Cardiac fibroblast (primary cell): Measurements from ENCODE around the gene ANXA9.

Experiments
- DNase-seq, 2 donors: peaks; one replicate each; pipeline versions ENCODE4 v3.0.0 to v3.0.0-alpha.2; 2010; ENCODE audit warnings: low read depth in 2 of 2
- H3K4me3 ChIP-seq, 2 donors: replicated peaks in 1 of 2; 1 replicate in 1 of 2; 2 replicates in 1 of 2; pipeline ENCODE4 v1.5.1; 2011; ENCODE audit warnings: low read depth in 2 of 2, low read length in 2 of 2, mild to moderate bottlenecking in 2 of 2, moderate library complexity in 1 of 2
- CTCF ChIP-seq: IDR thresholded peaks from one replicate; pipeline ENCODE4 v1.5.1; 2011; ENCODE audit warnings: low read depth, mild to moderate bottlenecking, low read length, inconsistent platforms

ANXA9 gene, protein sequence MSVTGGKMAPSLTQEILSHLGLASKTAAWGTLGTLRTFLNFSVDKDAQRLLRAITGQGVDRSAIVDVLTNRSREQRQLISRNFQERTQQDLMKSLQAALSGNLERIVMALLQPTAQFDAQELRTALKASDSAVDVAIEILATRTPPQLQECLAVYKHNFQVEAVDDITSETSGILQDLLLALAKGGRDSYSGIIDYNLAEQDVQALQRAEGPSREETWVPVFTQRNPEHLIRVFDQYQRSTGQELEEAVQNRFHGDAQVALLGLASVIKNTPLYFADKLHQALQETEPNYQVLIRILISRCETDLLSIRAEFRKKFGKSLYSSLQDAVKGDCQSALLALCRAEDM

DNA sequence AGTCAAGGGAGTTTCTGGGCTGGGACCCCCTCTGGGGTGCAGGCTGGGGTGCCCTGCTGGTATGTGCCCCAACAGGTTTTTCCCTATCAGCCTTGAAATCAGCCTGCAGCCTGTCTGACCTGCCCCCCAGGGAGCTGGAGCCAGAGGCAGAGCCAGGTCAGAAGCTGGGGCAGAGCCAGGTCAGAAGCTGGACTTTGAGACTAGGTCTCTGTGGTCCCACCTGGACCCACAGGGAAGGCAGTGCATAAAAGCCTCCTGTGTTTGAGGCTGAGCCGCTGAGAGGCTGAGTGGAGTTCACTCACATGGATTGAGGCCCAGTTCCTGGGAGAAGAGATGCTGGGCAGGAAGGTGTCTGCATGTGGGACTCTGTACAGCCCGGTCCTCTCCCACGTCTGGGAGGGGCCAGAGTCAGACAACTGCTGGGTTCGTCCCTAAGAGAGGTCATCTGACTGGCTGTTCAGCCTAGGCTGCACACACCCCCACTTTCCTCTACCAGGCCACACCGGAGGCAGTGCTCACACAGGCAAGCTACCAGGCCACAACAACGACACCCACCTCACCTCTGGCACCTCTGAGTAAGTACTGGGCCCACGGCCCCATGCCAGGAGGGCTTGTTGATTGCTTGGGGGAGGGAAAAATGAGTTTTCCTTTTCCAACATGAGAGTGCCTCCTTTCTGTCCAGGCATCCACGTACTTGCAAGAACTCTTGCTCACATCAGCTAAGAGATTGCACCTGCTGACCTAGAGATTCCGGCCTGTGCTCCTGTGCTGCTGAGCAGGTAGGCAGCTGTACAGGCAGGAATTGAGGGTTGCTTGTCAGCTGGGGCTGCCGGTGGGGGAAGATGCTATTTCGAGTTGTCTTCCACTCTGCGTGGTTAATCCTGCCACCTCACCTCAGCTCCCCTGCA is at the start of gene ANXA9:
ANXA9 (plus strand) TSS at position 488 of the 908 bp plus-strand sequence. CDS start 814 bp downstream, outside the sequence.
- no peak within 1 kb of the TSS for H3K4me3 ChIP-seq
- TF ChIP-seq CTCF, result no peak
- no peak for DNase-seq

GRCh38 chr1:150944856-150945255 is 37.2 kb upstream of the ANXA9 start:
- no peak for TF ChIP-seq CTCF
- H3K4me3 ChIP-seq, result no peak overlapping the region
- DNase-seq, result no peak

DNA sequence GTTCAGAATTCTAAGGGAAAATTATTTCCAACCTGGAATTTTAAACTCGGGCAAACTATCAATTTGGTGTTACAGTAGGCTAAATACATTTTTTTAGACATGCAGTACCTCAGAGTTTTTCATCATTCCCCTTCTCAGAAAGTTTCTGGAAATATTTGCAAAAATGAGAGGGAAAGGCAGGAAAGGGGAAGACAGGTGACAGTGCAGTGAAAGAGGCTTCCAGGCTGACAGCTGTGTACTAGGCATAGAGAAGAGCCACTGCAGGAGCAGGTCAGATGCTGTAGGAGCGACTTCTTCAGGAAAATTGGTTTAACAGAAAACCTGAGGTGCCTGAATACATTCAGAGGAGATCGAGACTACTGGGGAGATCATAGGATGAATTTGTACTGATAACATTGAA is 27.4 kb upstream of the ANXA9 start:
- no peak for DNase-seq
- H3K4me3 ChIP-seq, result no peak overlapping the region
- TF ChIP-seq CTCF, result no peak

DNA sequence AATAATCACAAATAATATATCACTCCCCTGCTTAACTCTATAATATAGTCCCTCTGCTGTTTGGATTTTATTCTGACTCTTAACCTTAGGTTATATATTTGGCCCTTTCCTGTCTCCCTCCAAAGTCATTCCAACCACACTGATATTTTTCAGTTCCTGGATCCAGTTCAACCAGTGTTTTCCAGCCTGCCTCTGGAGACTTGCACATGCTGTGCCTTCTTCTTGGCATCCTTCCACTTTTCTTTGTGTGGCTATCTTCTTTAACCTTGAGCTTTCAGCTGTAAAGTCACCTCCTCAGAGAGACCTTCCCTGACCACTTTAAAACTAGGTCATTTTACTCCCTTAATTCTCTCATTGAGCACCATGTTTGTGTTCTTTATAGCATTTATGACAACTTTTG is 26.8 kb upstream of the ANXA9 start:
- TF ChIP-seq CTCF, result no peak

GRCh38 chr1:150957666-150958065 is 24.4 kb upstream of the ANXA9 start:
- TF ChIP-seq CTCF, result no peak
- DNase-seq, result no peak

More for the DNA sequence above, 26.8 kb upstream of the ANXA9 start:
- H3K4me3 ChIP-seq, result no peak overlapping the region
- DNase-seq, result peak in 1 of 2 donors; percentile 31

GRCh38 chr1:150960646-150961045 is 21.4 kb upstream of the ANXA9 start:
- no peak for DNase-seq

More at GRCh38 chr1:150957666-150958065, 24.4 kb upstream of the ANXA9 start:
- H3K4me3 ChIP-seq, result no peak overlapping the region

More at GRCh38 chr1:150960646-150961045, 21.4 kb upstream of the ANXA9 start:
- H3K4me3 ChIP-seq, result no peak overlapping the region
- no peak for TF ChIP-seq CTCF
